ENCODE results near the gene BST1. TPM values are rescaled to one million over a fixed set of nuclear protein-coding genes. Genes with fewer than 3 reads are reported as not detected.

BST1 gene
- total RNA-seq, 2 donors from 2014 or later, result 0.99 to 1.6 TPM

GRCh38 chr4:15751153-15751552, 48.3 kb downstream of the BST1 start:
- H3K36me3 ChIP-seq (replicated peaks in 1 of 2; ENCODE audit: insufficient read depth in 1 of 2, low read depth in 2 of 2), result no peaks in the 10 kb centered on the region
- 77 to 96% methylated on average over 2 of the region's 2 CpGs for WGBS, 2 donors
- H3K27me3 ChIP-seq, result no peaks in the 10 kb centered on the region
- H3K4me3 ChIP-seq, result no peak overlapping the region
- TF ChIP-seq CTCF (IDR thresholded peaks at IDR 0.05) (no peak), POLR2A (IDR thresholded peaks at IDR 0.05) (no peak)
- intact Hi-C loops (cut with DNase I), result no loop called here
- H3K27ac ChIP-seq, result no peak overlapping the region
- ATAC-seq (no peak), DNase-seq (no peak)
- no peaks in the 10 kb centered on the region for H3K4me1 ChIP-seq
- H3K9me3 ChIP-seq, result no peaks in the 10 kb centered on the region

- 75 to 85% methylated on average over 6 of the region's 6 CpGs for WGBS, 2 donors
- no peaks in the 10 kb centered on the region for H3K9me3 ChIP-seq
- intact Hi-C loops (cut with DNase I), result no loop called here
- H3K4me1 ChIP-seq, result no peaks in the 10 kb centered on the region
- no peak overlapping the region for H3K4me3 ChIP-seq
- TF ChIP-seq POLR2A (IDR thresholded peaks at IDR 0.05) (no peak), CTCF (IDR thresholded peaks at IDR 0.05) (no peak)
- no peak overlapping the region for H3K27ac ChIP-seq
- H3K27me3 ChIP-seq, result no peaks in the 10 kb centered on the region
- ATAC-seq, result no peak
- DNase-seq, result no peak
- H3K36me3 ChIP-seq (replicated peaks in 1 of 2; ENCODE audit: insufficient read depth in 1 of 2, low read depth in 2 of 2), result no peaks in the 10 kb centered on the region
Measured at GRCh38 chr4:15753081-15753480, 50.2 kb downstream of the BST1 start.

GRCh38 chr4:15753786-15754185, 50.9 kb downstream of the BST1 start:
- intact Hi-C loops (cut with DNase I), result no loop called here
- H3K27ac ChIP-seq, result no peak overlapping the region
- TF ChIP-seq POLR2A (IDR thresholded peaks at IDR 0.05), result no peak
- no peak for TF ChIP-seq CTCF (IDR thresholded peaks at IDR 0.05)
- WGBS, 2 donors, result 33 to 56% methylated on average over 4 of the region's 4 CpGs
- no peaks in the 10 kb centered on the region for H3K4me1 ChIP-seq
- no peaks in the 10 kb centered on the region for H3K36me3 ChIP-seq (replicated peaks in 1 of 2; ENCODE audit: insufficient read depth in 1 of 2, low read depth in 2 of 2)
- no peak overlapping the region for H3K4me3 ChIP-seq
- ATAC-seq (peak; percentile 38), DNase-seq (peak; percentile 9 to 30 (median 16))
- no peaks in the 10 kb centered on the region for H3K27me3 ChIP-seq
- no peaks in the 10 kb centered on the region for H3K9me3 ChIP-seq

GRCh38 chr4:15754323-15754722, 51.5 kb downstream of the BST1 start:
- no peaks in the 10 kb centered on the region for H3K36me3 ChIP-seq (replicated peaks in 1 of 2; ENCODE audit: insufficient read depth in 1 of 2, low read depth in 2 of 2)
- no peaks in the 10 kb centered on the region for H3K4me1 ChIP-seq
- intact Hi-C loops (cut with DNase I), result no loop called here
- H3K9me3 ChIP-seq, result no peaks in the 10 kb centered on the region
- H3K27me3 ChIP-seq, result no peaks in the 10 kb centered on the region
- no peak for ATAC-seq
- no peak overlapping the region for H3K4me3 ChIP-seq
- no peak overlapping the region for H3K27ac ChIP-seq
- TF ChIP-seq POLR2A (IDR thresholded peaks at IDR 0.05), result no peak
- no peak for TF ChIP-seq CTCF (IDR thresholded peaks at IDR 0.05)
- WGBS, 2 donors, result 45 to 65% methylated on average over 4 of the region's 4 CpGs
- DNase-seq, result peak in 1 of 4 donors; percentile 5

GRCh38 chr4:15755321-15756155, 52.7 kb downstream of the BST1 start:
- WGBS, 2 donors, result 83 to 86% methylated on average over 4 of the region's 4 CpGs
- Histone ChIP-seq H3K36me3 (replicated peaks in 1 of 2; ENCODE audit: insufficient read depth in 1 of 2, low read depth in 2 of 2) (no peaks in the 10 kb centered on the region), H3K4me3 (no peak overlapping the region), H3K27me3 (no peaks in the 10 kb centered on the region), H3K4me1 (no peaks in the 10 kb centered on the region), H3K27ac (no peak overlapping the region), H3K9me3 (no peaks in the 10 kb centered on the region)
- ATAC-seq, result no peak
- no peak for TF ChIP-seq POLR2A (IDR thresholded peaks at IDR 0.05)
- TF ChIP-seq CTCF (IDR thresholded peaks at IDR 0.05), result no peak
- intact Hi-C loops (cut with DNase I), result no loop called here
- DNase-seq, result no peak

All from body of pancreas (tissue), 4 donors.